Endothelial cell of umbilical vein (primary cell): ENCODE data around the gene ZNF383.

Experiments used
- EZH2 ChIP-seq: IDR thresholded peaks from 2 replicates; pipeline ENCODE4 v1.6.1; 2012; ENCODE audit warnings: borderline replicate concordance, low read depth, mild to moderate bottlenecking, moderate library complexity, low read length, inconsistent platforms; ENCODE audit not compliant: severe bottlenecking
- FOS ChIP-seq: IDR thresholded peaks from 2 replicates; pipeline ENCODE4 v1.6.1; 2011; ENCODE audit warnings: mild to moderate bottlenecking, low read length, moderate library complexity, borderline replicate concordance; ENCODE audit not compliant: insufficient read depth
- GATA2 ChIP-seq: IDR thresholded peaks from 2 replicates; pipeline ENCODE4 v1.7.0; 2011; ENCODE audit warnings: low read depth, mild to moderate bottlenecking, moderate library complexity, mixed read lengths, low read length; ENCODE audit not compliant: insufficient read length, insufficient read depth
- MYC ChIP-seq: IDR thresholded peaks from one replicate; pipeline ENCODE4 v1.6.1; 2011; ENCODE audit warnings: mild to moderate bottlenecking, low read depth, low read length
- POLR2A ChIP-seq: IDR thresholded peaks from 2 replicates; pipeline ENCODE4 v1.6.1; 2012; ENCODE audit warnings: low read depth, mild to moderate bottlenecking, control low read depth, low read length
- POLR2AphosphoS5 ChIP-seq: IDR thresholded peaks from 2 replicates; pipeline ENCODE4 v1.6.1; 2012; ENCODE audit warnings: low read depth, mild to moderate bottlenecking, control low read depth, low read length, moderate library complexity; ENCODE audit not compliant: insufficient read depth
- TF ChIP-seq, protein P1 (sequence below), 2 donors: IDR thresholded peaks; 1 replicate in 1 of 2; 2 replicates in 1 of 2; pipeline ENCODE4 v1.5.1; 2011; ENCODE audit warnings: low read length in 2 of 2, mild to moderate bottlenecking in 2 of 2, moderate library complexity in 2 of 2, control low read depth in 1 of 2, inconsistent platforms in 1 of 2, low read depth in 1 of 2; ENCODE audit not compliant: insufficient read depth in 1 of 2; ENCODE audit errors: extremely low read depth in 1 of 2

GRCh38 chr19:37226248-37226647 lies 8.2 kb downstream of the ZNF383 start:
- TF ChIP-seq, protein P1, sequence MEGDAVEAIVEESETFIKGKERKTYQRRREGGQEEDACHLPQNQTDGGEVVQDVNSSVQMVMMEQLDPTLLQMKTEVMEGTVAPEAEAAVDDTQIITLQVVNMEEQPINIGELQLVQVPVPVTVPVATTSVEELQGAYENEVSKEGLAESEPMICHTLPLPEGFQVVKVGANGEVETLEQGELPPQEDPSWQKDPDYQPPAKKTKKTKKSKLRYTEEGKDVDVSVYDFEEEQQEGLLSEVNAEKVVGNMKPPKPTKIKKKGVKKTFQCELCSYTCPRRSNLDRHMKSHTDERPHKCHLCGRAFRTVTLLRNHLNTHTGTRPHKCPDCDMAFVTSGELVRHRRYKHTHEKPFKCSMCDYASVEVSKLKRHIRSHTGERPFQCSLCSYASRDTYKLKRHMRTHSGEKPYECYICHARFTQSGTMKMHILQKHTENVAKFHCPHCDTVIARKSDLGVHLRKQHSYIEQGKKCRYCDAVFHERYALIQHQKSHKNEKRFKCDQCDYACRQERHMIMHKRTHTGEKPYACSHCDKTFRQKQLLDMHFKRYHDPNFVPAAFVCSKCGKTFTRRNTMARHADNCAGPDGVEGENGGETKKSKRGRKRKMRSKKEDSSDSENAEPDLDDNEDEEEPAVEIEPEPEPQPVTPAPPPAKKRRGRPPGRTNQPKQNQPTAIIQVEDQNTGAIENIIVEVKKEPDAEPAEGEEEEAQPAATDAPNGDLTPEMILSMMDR (IDR thresholded peaks at IDR 0.05; ENCODE audit: extremely low read depth in 1 of 2, insufficient read depth in 1 of 2, low read depth in 1 of 2, low read length in 2 of 2): no peak
- no peak for TF ChIP-seq POLR2AphosphoS5
- no peak for TF ChIP-seq POLR2A
- no peak for TF ChIP-seq EZH2
- TF ChIP-seq FOS: no peak
- TF ChIP-seq MYC: no peak
- TF ChIP-seq GATA2: no peak
